ENCODE results near the gene PTPRN2.

The PTPRN2 gene

GRCh38 chr7:157662981-157663716, 924.5 kb downstream of the PTPRN2 start:
- Histone ChIP-seq H3K14ac (ENCODE audit: low read length) (peak overlapping the region; percentile 67), H3K9ac (ENCODE audit: low read depth, low read length, poor library complexity) (peak overlapping the region; percentile 10), H3K4ac (ENCODE audit: low read length) (no peak overlapping the region), H3K27me3 (ENCODE audit: control insufficient read depth in 3 of 3, insufficient read depth in 3 of 3, low read depth in 1 of 3, low read length in 3 of 3) (peaks cover 0 to 2% (median 0%) of the 10 kb centered on the region in 3 experiments), H3K4me3 (ENCODE audit: low read length in 2 of 2) (no peak overlapping the region), H3K18ac (ENCODE audit: low read length) (peak overlapping the region; percentile 20), H2BK15ac (ENCODE audit: low read length) (no peak overlapping the region), H3K27ac (replicated peaks; ENCODE audit: low read length) (no peak overlapping the region), H2AK5ac (ENCODE audit: low read depth, low read length) (no peak overlapping the region), H2BK12ac (ENCODE audit: low read length) (peak overlapping the region; percentile 26), H2BK5ac (ENCODE audit: low read length) (no peak overlapping the region), H2BK120ac (ENCODE audit: low read depth, low read length) (no peak overlapping the region), H3K36me3 (replicated peaks in 1 of 2; ENCODE audit: control insufficient read depth in 2 of 2, insufficient read depth in 2 of 2, low read length in 2 of 2) (peaks cover 19 to 90% of the 10 kb centered on the region in 2 donors), H3K4me1 (ENCODE audit: control insufficient read depth in 2 of 2, insufficient read depth in 1 of 2, low read depth in 1 of 2, low read length in 2 of 2) (peaks cover 0 to 11% of the 10 kb centered on the region in 2 donors), H3K23ac (ENCODE audit: low read depth, low read length, poor library complexity) (peak overlapping the region; percentile 59), H2AFZ (ENCODE audit: low read length) (no peak overlapping the region), H4K91ac (ENCODE audit: low read depth, low read length, poor library complexity) (no peak overlapping the region), H3K4me2 (ENCODE audit: insufficient read depth, low read length, poor library complexity, severe bottlenecking) (no peak overlapping the region), H3K9me3 (replicated peaks in 1 of 2; ENCODE audit: control insufficient read depth in 2 of 2, insufficient read depth in 1 of 2, low read depth in 1 of 2, low read length in 2 of 2) (no peaks in the 10 kb centered on the region), H4K8ac (ENCODE audit: low read depth, low read length) (no peak overlapping the region), H3K79me1 (ENCODE audit: low read depth, low read length) (peaks cover 36% of the 10 kb centered on the region)
- WGBS, 2 donors (ENCODE audit: extremely low coverage in 2 of 2, insufficient read length in 2 of 2, insufficient replicate concordance in 1 of 2), result no CpG with 5 or more reads among the region's 34 CpGs
- DNase-seq (ENCODE audit: low spot score), result no peak

GRCh38 chr7:157662110-157662791, 925.4 kb downstream of the PTPRN2 start:
- Histone ChIP-seq H2BK120ac (ENCODE audit: low read depth, low read length) (no peak overlapping the region), H4K8ac (ENCODE audit: low read depth, low read length) (no peak overlapping the region), H3K4ac (ENCODE audit: low read length) (no peak overlapping the region), H3K9ac (ENCODE audit: low read depth, low read length, poor library complexity) (no peak overlapping the region), H4K91ac (ENCODE audit: low read depth, low read length, poor library complexity) (no peak overlapping the region), H3K9me3 (replicated peaks in 1 of 2; ENCODE audit: control insufficient read depth in 2 of 2, insufficient read depth in 1 of 2, low read depth in 1 of 2, low read length in 2 of 2) (no peaks in the 10 kb centered on the region), H2AFZ (ENCODE audit: low read length) (no peak overlapping the region), H3K36me3 (replicated peaks in 1 of 2; ENCODE audit: control insufficient read depth in 2 of 2, insufficient read depth in 2 of 2, low read length in 2 of 2) (peaks cover 15 to 89% of the 10 kb centered on the region in 2 donors), H3K79me1 (ENCODE audit: low read depth, low read length) (peaks cover 33% of the 10 kb centered on the region), H2BK12ac (ENCODE audit: low read length) (no peak overlapping the region), H2BK15ac (ENCODE audit: low read length) (no peak overlapping the region), H3K14ac (ENCODE audit: low read length) (no peak overlapping the region), H3K18ac (ENCODE audit: low read length) (peak overlapping the region; percentile 63), H3K4me2 (ENCODE audit: insufficient read depth, low read length, poor library complexity, severe bottlenecking) (no peak overlapping the region), H3K23ac (ENCODE audit: low read depth, low read length, poor library complexity) (peak overlapping the region; percentile 46), H2BK5ac (ENCODE audit: low read length) (no peak overlapping the region), H2AK5ac (ENCODE audit: low read depth, low read length) (no peak overlapping the region), H3K4me1 (ENCODE audit: control insufficient read depth in 2 of 2, insufficient read depth in 1 of 2, low read depth in 1 of 2, low read length in 2 of 2) (peaks cover 0 to 11% of the 10 kb centered on the region in 2 donors), H3K27ac (replicated peaks; ENCODE audit: low read length) (no peak overlapping the region), H3K4me3 (ENCODE audit: low read length in 2 of 2) (no peak overlapping the region), H3K27me3 (ENCODE audit: control insufficient read depth in 3 of 3, insufficient read depth in 3 of 3, low read depth in 1 of 3, low read length in 3 of 3) (peaks cover 0 to 2% (median 0%) of the 10 kb centered on the region in 3 experiments)
- WGBS, 2 donors (ENCODE audit: extremely low coverage in 2 of 2, insufficient read length in 2 of 2, insufficient replicate concordance in 1 of 2), result no CpG with 5 or more reads among the region's 26 CpGs
- no peak for DNase-seq (ENCODE audit: low spot score)

GRCh38 chr7:157661611-157661975, 926.0 kb downstream of the PTPRN2 start:
- Histone ChIP-seq H2BK15ac (ENCODE audit: low read length) (no peak overlapping the region), H3K4me2 (ENCODE audit: insufficient read depth, low read length, poor library complexity, severe bottlenecking) (no peak overlapping the region), H3K4me1 (ENCODE audit: control insufficient read depth in 2 of 2, insufficient read depth in 1 of 2, low read depth in 1 of 2, low read length in 2 of 2) (peaks cover 0 to 11% of the 10 kb centered on the region in 2 donors), H2BK5ac (ENCODE audit: low read length) (no peak overlapping the region), H4K91ac (ENCODE audit: low read depth, low read length, poor library complexity) (no peak overlapping the region), H4K8ac (ENCODE audit: low read depth, low read length) (no peak overlapping the region), H3K18ac (ENCODE audit: low read length) (no peak overlapping the region), H3K27ac (replicated peaks; ENCODE audit: low read length) (no peak overlapping the region), H3K9ac (ENCODE audit: low read depth, low read length, poor library complexity) (no peak overlapping the region), H3K36me3 (replicated peaks in 1 of 2; ENCODE audit: control insufficient read depth in 2 of 2, insufficient read depth in 2 of 2, low read length in 2 of 2) (peaks cover 18 to 92% of the 10 kb centered on the region in 2 donors), H3K27me3 (ENCODE audit: control insufficient read depth in 3 of 3, insufficient read depth in 3 of 3, low read depth in 1 of 3, low read length in 3 of 3) (peaks cover 0 to under 1% (median 0%) of the 10 kb centered on the region in 3 experiments), H2AFZ (ENCODE audit: low read length) (no peak overlapping the region), H3K4me3 (ENCODE audit: low read length in 2 of 2) (no peak overlapping the region), H3K9me3 (replicated peaks in 1 of 2; ENCODE audit: control insufficient read depth in 2 of 2, insufficient read depth in 1 of 2, low read depth in 1 of 2, low read length in 2 of 2) (no peaks in the 10 kb centered on the region), H2AK5ac (ENCODE audit: low read depth, low read length) (no peak overlapping the region), H3K79me1 (ENCODE audit: low read depth, low read length) (peaks cover 36% of the 10 kb centered on the region), H2BK120ac (ENCODE audit: low read depth, low read length) (no peak overlapping the region), H3K4ac (ENCODE audit: low read length) (no peak overlapping the region), H3K23ac (ENCODE audit: low read depth, low read length, poor library complexity) (no peak overlapping the region), H2BK12ac (ENCODE audit: low read length) (no peak overlapping the region), H3K14ac (ENCODE audit: low read length) (no peak overlapping the region)
- DNase-seq (ENCODE audit: low spot score), result no peak
- WGBS, 2 donors (ENCODE audit: extremely low coverage in 2 of 2, insufficient read length in 2 of 2, insufficient replicate concordance in 1 of 2), result no CpG with 5 or more reads among the region's 11 CpGs

GRCh38 chr7:157660971-157661610, 926.5 kb downstream of the PTPRN2 start:
- no CpG with 5 or more reads among the region's 43 CpGs for WGBS, 2 donors (ENCODE audit: extremely low coverage in 2 of 2, insufficient read length in 2 of 2, insufficient replicate concordance in 1 of 2)

More at GRCh38 chr7:157660971-157661610, 926.5 kb downstream of the PTPRN2 start:
- DNase-seq (ENCODE audit: low spot score), result no peak
- Histone ChIP-seq H3K79me1 (ENCODE audit: low read depth, low read length) (peaks cover 41% of the 10 kb centered on the region), H3K36me3 (replicated peaks in 1 of 2; ENCODE audit: control insufficient read depth in 2 of 2, insufficient read depth in 2 of 2, low read length in 2 of 2) (peaks cover 21 to 92% of the 10 kb centered on the region in 2 donors), H2BK5ac (ENCODE audit: low read length) (no peak overlapping the region), H3K9me3 (replicated peaks in 1 of 2; ENCODE audit: control insufficient read depth in 2 of 2, insufficient read depth in 1 of 2, low read depth in 1 of 2, low read length in 2 of 2) (peaks cover 0 to 2% of the 10 kb centered on the region in 2 donors), H3K23ac (ENCODE audit: low read depth, low read length, poor library complexity) (no peak overlapping the region), H3K27me3 (ENCODE audit: control insufficient read depth in 3 of 3, insufficient read depth in 3 of 3, low read depth in 1 of 3, low read length in 3 of 3) (no peaks in the 10 kb centered on the region), H2BK15ac (ENCODE audit: low read length) (no peak overlapping the region), H3K14ac (ENCODE audit: low read length) (no peak overlapping the region), H2AK5ac (ENCODE audit: low read depth, low read length) (no peak overlapping the region), H3K4me3 (ENCODE audit: low read length in 2 of 2) (no peak overlapping the region), H4K8ac (ENCODE audit: low read depth, low read length) (no peak overlapping the region), H2AFZ (ENCODE audit: low read length) (no peak overlapping the region), H2BK120ac (ENCODE audit: low read depth, low read length) (no peak overlapping the region), H3K4me2 (ENCODE audit: insufficient read depth, low read length, poor library complexity, severe bottlenecking) (no peak overlapping the region), H2BK12ac (ENCODE audit: low read length) (no peak overlapping the region), H3K9ac (ENCODE audit: low read depth, low read length, poor library complexity) (no peak overlapping the region), H3K27ac (replicated peaks; ENCODE audit: low read length) (no peak overlapping the region), H4K91ac (ENCODE audit: low read depth, low read length, poor library complexity) (no peak overlapping the region), H3K4me1 (ENCODE audit: control insufficient read depth in 2 of 2, insufficient read depth in 1 of 2, low read depth in 1 of 2, low read length in 2 of 2) (peaks cover 0 to 11% of the 10 kb centered on the region in 2 donors), H3K18ac (ENCODE audit: low read length) (peak overlapping the region; percentile 67), H3K4ac (ENCODE audit: low read length) (no peak overlapping the region)
